GM12873 (cell line): ENCODE data around the gene LNX1.

Source experiments
- TF ChIP-seq, protein P1 (sequence below): IDR thresholded peaks from 2 replicates; pipeline ENCODE4 v1.5.1; 2012; ENCODE audit warnings: low read depth, mild to moderate bottlenecking, moderate library complexity, low read length, control low read depth; ENCODE audit not compliant: insufficient read depth; ENCODE audit errors: missing control alignments

Gene LNX1

DNA sequence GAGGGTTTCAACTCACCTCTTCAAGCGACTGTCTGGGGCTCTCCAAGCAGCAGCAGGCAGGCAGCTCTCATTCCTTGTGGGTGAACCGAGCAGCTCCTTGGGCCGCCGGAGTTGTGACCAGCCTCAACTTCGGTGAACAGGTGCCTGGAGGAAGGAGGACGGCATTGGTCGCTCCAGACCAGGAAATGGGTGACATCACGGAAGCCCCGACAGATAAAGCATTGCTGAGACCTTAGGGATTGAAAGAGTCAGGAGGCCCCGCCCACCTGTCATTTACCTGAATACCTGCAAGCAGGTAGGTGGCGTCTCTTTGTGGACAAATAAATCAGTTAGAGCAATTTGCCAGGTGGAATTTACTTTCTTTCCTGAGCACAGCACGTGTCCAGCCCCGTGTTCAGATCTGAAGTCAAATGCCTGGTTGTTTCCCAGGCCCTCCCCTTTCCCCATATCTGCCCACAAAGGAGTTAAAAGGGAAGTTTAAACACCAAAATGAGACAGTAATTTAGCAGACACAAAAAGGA lies at the start of gene LNX1:
LNX1 (minus strand) TSS at position 115 of the 521 bp plus-strand sequence. CDS start 17,484 bp downstream, outside the sequence.
- TF ChIP-seq, protein P1, sequence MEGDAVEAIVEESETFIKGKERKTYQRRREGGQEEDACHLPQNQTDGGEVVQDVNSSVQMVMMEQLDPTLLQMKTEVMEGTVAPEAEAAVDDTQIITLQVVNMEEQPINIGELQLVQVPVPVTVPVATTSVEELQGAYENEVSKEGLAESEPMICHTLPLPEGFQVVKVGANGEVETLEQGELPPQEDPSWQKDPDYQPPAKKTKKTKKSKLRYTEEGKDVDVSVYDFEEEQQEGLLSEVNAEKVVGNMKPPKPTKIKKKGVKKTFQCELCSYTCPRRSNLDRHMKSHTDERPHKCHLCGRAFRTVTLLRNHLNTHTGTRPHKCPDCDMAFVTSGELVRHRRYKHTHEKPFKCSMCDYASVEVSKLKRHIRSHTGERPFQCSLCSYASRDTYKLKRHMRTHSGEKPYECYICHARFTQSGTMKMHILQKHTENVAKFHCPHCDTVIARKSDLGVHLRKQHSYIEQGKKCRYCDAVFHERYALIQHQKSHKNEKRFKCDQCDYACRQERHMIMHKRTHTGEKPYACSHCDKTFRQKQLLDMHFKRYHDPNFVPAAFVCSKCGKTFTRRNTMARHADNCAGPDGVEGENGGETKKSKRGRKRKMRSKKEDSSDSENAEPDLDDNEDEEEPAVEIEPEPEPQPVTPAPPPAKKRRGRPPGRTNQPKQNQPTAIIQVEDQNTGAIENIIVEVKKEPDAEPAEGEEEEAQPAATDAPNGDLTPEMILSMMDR = no peak

DNA sequence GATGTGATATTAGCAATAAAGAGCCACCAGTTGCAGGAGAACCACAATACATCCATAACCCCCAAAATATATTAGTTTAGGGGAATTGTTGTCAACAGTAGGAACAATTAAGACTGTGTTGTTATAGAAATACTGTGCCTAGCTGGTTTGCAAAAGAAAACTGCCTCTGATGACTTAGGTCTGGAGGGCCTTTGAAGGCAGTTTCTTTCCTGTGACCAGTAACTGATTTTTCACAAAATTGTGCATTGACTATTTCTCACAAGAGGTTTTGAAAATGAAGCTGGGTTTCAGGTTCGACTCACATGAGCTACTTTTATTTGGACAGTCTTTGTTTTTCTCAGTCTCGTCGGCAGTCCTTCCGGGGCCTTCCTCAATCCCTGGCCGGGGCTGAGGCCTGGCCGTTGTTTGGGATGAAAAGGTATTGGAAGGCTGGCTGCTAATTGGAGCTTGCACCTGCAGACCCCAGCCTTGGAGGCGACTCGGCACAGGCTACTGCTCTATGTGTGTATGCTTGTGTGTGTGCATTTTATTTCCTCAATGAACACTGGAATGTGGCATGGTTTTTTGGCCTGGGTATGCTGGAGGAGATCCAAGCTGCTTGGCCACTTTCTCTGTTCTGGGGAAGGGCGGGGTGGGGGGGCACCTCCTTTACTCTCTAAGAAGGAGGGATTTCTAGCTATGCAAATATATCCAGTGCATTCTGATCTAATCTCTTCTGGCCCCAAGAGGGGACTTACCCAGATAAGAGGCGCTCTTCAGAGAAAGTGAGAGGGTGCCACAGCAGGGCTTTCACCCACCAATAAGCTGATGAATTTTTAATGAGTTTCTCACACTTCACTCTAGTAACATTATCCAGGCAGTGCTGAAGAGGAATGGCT lies 49.5 kb upstream of the LNX1 start:
- TF ChIP-seq, protein P1 = no peak

DNA sequence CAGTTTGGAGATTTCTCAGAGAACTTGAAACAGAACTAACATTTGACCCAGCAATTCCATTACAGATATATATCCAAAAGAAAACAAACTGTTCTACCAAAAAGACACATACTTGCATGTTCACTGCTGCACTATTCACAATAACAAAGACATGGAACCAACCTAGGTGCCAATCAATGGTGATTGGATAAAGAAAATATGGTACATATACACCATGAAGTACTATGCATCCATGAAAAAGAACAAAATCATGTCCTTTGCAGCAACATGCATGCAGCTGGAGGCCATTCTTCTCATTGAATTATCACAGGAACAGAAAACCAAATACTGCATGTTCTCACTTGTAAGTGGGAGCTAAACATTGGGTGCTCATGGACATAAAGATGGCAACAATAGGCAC lies 47.6 kb upstream of the LNX1 start:
- TF ChIP-seq, protein P1 = no peak

DNA sequence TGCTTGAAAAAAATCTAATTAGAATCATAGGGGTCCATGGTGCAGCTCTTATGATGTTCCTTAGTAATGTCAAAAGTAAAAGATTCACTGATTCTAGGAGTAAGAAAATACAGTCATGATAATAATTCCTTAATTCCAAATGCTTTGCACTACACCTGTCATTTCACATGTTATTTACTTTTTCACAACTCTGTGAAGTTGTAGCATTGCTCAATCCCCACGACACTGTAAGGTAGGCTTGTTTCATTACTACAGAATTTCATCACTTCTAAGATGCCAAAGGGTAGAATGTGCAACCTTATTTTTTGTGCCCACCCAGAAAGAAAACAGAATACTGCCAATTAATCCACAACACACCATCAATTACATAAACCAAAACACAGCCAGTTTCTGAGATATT lies 46.1 kb upstream of the LNX1 start:
- TF ChIP-seq, protein P1 = no peak

DNA sequence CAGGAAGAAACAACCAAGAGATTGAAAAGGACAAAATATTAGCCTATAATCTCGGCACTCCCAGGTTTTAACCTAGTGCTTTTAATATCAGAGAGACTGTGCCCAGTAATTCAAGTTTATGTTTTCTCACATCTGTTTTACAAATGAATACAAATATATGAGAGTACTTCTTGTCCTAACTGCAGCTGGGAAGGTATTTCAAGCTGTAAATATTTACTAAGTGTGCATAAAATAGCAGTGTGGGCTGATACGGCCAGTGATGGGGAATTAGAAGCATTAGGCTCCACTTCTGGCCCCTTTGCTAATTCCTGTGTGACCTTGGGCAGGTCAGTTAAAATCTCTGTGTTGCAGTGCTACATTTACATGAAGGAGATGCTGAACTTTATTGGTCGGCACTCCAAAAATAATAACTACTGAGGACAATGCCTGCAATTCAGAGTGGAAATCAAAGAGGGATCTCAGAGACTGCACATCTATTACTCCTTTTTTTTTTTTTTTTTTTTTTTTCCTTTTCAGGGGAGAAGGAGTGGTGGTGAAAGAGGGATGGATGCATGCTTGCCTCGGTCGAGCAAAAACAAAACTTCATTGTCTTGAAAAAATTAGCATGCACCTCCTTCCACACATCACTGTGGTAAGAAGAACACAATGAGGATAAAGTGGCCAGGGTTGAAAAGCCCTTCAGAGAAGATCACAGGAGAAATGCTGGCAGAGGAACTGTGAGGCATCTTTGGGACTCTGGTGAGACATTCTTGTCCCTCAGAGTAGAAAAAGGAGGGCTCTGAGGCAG lies 44.6 kb upstream of the LNX1 start:
- TF ChIP-seq, protein P1 = no peak

DNA sequence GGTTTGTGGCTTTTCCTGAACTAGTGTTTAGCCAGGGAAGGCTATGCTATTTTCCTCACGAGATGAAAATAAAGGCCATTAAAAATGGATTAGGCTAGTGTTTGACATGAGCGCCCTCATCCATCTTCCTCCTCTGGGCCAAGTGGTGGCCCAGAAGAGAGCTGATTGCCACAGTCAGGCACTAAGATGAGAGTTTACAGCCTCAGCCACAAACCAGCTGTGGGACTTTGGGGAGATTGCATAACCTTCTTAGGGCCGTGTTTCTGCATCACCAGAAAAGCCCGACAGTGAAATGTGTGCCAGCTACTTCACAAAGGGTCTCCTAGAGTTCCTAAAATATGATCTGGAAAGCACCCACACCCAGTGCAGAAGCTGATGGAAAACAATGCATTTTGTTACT lies 42.3 kb upstream of the LNX1 start:
- TF ChIP-seq, protein P1 = no peak

DNA sequence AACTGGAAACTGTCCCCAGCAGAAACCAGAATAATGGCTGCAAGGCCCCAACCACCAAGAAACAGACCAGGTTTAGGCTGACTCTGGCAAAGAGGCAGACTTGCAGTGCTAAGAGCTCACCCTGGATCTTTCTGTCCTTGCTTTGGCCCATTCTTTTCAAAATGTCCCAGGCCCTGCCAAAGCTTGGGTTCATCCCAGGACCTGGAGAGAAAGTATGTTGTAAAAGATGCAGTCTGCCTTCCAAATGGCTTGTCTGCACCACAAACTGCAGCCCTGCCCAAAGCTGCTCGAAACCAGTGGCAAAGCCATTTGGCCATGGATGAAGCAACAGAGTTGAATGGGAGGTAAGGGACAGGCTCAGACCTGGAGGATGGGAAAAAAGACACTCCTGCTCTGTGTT lies 38.0 kb upstream of the LNX1 start:
- TF ChIP-seq, protein P1 = no peak
